ENCODE data around the gene FANCI. TPM values are rescaled to one million over a fixed set of nuclear protein-coding genes. Genes with fewer than 3 reads are reported as not detected.

The FANCI gene
- total RNA-seq, 4 donors from 2014 or later = 0.67 to 1.8 (median 1.5) TPM

- intact Hi-C loops (cut with DNase I) = no loop called here
- Histone ChIP-seq H3K4me3 (replicated peaks in 1 of 3) (no peak overlapping the region), H3K9me3 (no peaks in the 10 kb centered on the region), H3K27me3 (no peaks in the 10 kb centered on the region), H3K4me1 (no peaks in the 10 kb centered on the region), H3K36me3 (no peaks in the 10 kb centered on the region), H3K27ac (no peak overlapping the region)
- TF ChIP-seq POLR2A (IDR thresholded peaks at IDR 0.05) = no peak
- TF ChIP-seq, protein P1, sequence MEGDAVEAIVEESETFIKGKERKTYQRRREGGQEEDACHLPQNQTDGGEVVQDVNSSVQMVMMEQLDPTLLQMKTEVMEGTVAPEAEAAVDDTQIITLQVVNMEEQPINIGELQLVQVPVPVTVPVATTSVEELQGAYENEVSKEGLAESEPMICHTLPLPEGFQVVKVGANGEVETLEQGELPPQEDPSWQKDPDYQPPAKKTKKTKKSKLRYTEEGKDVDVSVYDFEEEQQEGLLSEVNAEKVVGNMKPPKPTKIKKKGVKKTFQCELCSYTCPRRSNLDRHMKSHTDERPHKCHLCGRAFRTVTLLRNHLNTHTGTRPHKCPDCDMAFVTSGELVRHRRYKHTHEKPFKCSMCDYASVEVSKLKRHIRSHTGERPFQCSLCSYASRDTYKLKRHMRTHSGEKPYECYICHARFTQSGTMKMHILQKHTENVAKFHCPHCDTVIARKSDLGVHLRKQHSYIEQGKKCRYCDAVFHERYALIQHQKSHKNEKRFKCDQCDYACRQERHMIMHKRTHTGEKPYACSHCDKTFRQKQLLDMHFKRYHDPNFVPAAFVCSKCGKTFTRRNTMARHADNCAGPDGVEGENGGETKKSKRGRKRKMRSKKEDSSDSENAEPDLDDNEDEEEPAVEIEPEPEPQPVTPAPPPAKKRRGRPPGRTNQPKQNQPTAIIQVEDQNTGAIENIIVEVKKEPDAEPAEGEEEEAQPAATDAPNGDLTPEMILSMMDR (IDR thresholded peaks at IDR 0.05) = no peak
- WGBS, 2 donors = 36 to 45% methylated on average over 3 of the region's 3 CpGs
- no peak for DNase-seq
Observed at GRCh38 chr15:89308236-89308635, 64.5 kb downstream of the FANCI start.

- TF ChIP-seq POLR2A (IDR thresholded peaks at IDR 0.05) = no peak
- TF ChIP-seq, protein P1 (IDR thresholded peaks at IDR 0.05) = no peak
- no peak overlapping the region for H3K4me3 ChIP-seq (replicated peaks in 1 of 3)
- H3K36me3 ChIP-seq = peaks cover 2 to 3% of the 10 kb centered on the region in 2 donors
- no peak overlapping the region for H3K27ac ChIP-seq
- intact Hi-C loops (cut with DNase I) = no loop called here
- no peak for DNase-seq
- H3K9me3 ChIP-seq = no peaks in the 10 kb centered on the region
- no peaks in the 10 kb centered on the region for H3K27me3 ChIP-seq
- no peaks in the 10 kb centered on the region for H3K4me1 ChIP-seq
- WGBS, 2 donors = 64 to 74% methylated on average over 2 of the region's 2 CpGs
Observed at GRCh38 chr15:89309993-89310392, 66.2 kb downstream of the FANCI start.

- intact Hi-C loops (cut with DNase I) = no loop called here
- 74 to 88% methylated on average over 2 of the region's 2 CpGs for WGBS, 2 donors
- H3K4me1 ChIP-seq = no peaks in the 10 kb centered on the region
- no peaks in the 10 kb centered on the region for H3K27me3 ChIP-seq
- H3K9me3 ChIP-seq = no peaks in the 10 kb centered on the region
- no peak overlapping the region for H3K4me3 ChIP-seq (replicated peaks in 1 of 3)
- H3K36me3 ChIP-seq = peaks cover 52 to 56% of the 10 kb centered on the region in 2 donors
- no peak for DNase-seq
- no peak for TF ChIP-seq POLR2A (IDR thresholded peaks at IDR 0.05)
- TF ChIP-seq, protein P1 (IDR thresholded peaks at IDR 0.05) = no peak
- no peak overlapping the region for H3K27ac ChIP-seq
Observed at GRCh38 chr15:89315375-89315929, 71.7 kb downstream of the FANCI start.

GRCh38 chr15:89316504-89316903, 72.7 kb downstream of the FANCI start:
- peaks cover 62 to 67% of the 10 kb centered on the region in 2 donors for H3K36me3 ChIP-seq
- no peak overlapping the region for H3K4me3 ChIP-seq (replicated peaks in 1 of 3)
- 93 to 96% methylated on average over 5 of the region's 5 CpGs for WGBS, 2 donors
- no peaks in the 10 kb centered on the region for H3K27me3 ChIP-seq
- TF ChIP-seq, protein P1 (IDR thresholded peaks at IDR 0.05) = no peak
- TF ChIP-seq POLR2A (IDR thresholded peaks at IDR 0.05) = no peak
- intact Hi-C loops (cut with DNase I) = no loop called here
- DNase-seq = no peak
- no peaks in the 10 kb centered on the region for H3K9me3 ChIP-seq
- no peak overlapping the region for H3K27ac ChIP-seq
- no peaks in the 10 kb centered on the region for H3K4me1 ChIP-seq

GRCh38 chr15:89317186-89317720, 73.5 kb downstream of the FANCI start:
- intact Hi-C loops (cut with DNase I) = no loop called here
- H3K36me3 ChIP-seq = peaks cover 70 to 74% of the 10 kb centered on the region in 2 donors
- DNase-seq = no peak
- 71 to 79% methylated on average over 4 of the region's 4 CpGs for WGBS, 2 donors
- no peaks in the 10 kb centered on the region for H3K9me3 ChIP-seq
- no peak for TF ChIP-seq POLR2A (IDR thresholded peaks at IDR 0.05)
- TF ChIP-seq, protein P1 (IDR thresholded peaks at IDR 0.05) = no peak
- no peak overlapping the region for H3K27ac ChIP-seq
- no peaks in the 10 kb centered on the region for H3K27me3 ChIP-seq
- no peaks in the 10 kb centered on the region for H3K4me1 ChIP-seq
- no peak overlapping the region for H3K4me3 ChIP-seq (replicated peaks in 1 of 3)
